Esophagus squamous epithelium (tissue), 4 donors: ENCODE measurements around the gene ADAMTS2.

ENCODE experiments used
- POLR2A ChIP-seq, 4 donors: fragments of 450-650 bp; IDR thresholded peaks; one replicate each; pipeline ENCODE4 v1.6.1; 2017; ENCODE audit warnings: antibody characterized with exemption in 4 of 4, mild to moderate bottlenecking in 4 of 4, moderate library complexity in 3 of 4
- TF ChIP-seq, protein P1 (sequence below), 6 experiments: fragments of 450-650 bp in 4 of 6; fragments of 200-600 bp in 2 of 6; sonication (generic) in 2 of 6; IDR thresholded peaks; one replicate each; pipeline ENCODE4 v1.5.1; 2016 to 2019; ENCODE audit warnings: antibody characterized with exemption in 6 of 6, mild to moderate bottlenecking in 4 of 6, moderate library complexity in 4 of 6

GRCh38 chr5:179194201-179194910, 150.9 kb downstream of the ADAMTS2 start:
- TF ChIP-seq, protein P1, sequence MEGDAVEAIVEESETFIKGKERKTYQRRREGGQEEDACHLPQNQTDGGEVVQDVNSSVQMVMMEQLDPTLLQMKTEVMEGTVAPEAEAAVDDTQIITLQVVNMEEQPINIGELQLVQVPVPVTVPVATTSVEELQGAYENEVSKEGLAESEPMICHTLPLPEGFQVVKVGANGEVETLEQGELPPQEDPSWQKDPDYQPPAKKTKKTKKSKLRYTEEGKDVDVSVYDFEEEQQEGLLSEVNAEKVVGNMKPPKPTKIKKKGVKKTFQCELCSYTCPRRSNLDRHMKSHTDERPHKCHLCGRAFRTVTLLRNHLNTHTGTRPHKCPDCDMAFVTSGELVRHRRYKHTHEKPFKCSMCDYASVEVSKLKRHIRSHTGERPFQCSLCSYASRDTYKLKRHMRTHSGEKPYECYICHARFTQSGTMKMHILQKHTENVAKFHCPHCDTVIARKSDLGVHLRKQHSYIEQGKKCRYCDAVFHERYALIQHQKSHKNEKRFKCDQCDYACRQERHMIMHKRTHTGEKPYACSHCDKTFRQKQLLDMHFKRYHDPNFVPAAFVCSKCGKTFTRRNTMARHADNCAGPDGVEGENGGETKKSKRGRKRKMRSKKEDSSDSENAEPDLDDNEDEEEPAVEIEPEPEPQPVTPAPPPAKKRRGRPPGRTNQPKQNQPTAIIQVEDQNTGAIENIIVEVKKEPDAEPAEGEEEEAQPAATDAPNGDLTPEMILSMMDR (IDR thresholded peaks at IDR 0.05) = no peak
- TF ChIP-seq POLR2A (IDR thresholded peaks at IDR 0.05) = no peak
